DMS 273 (cell line): ENCODE data around the gene TTC23.
"Not testable (repeated sequence)": the region's sequence is repeated elsewhere in the genome, so short reads cannot be mapped to it uniquely, and the experiment has no call there.

Source experiments
- DNase-seq: peaks from one replicate; lab custom pipeline; 2025; ENCODE audit not compliant: unreplicated experiment; lab: John Stamatoyannopoulos, UW

TTC23 gene

GRCh38 chr15:99250001-99250400 lies 620 bp upstream of the TTC23 start:
- no peak for DNase-seq

- no peak for DNase-seq
These were observed 1.2 kb downstream of the TTC23 start for GRCh38 chr15:99248000-99248715.

- DNase-seq, result no peak
These were observed 2.3 kb downstream of the TTC23 start for GRCh38 chr15:99247062-99247461.

- no peak for DNase-seq
These were observed 5.1 kb downstream of the TTC23 start for GRCh38 chr15:99244306-99244705.

GRCh38 chr15:99241752-99242151 lies 7.6 kb downstream of the TTC23 start:
- DNase-seq, result no peak

- no peak for DNase-seq
These were observed 9.7 kb downstream of the TTC23 start for GRCh38 chr15:99239545-99240198.

- DNase-seq, result no peak
These were observed 10.5 kb downstream of the TTC23 start for GRCh38 chr15:99238849-99239248.

GRCh38 chr15:99234160-99234559 lies 15.2 kb downstream of the TTC23 start:
- DNase-seq, result not testable (repeated sequence)

GRCh38 chr15:99232740-99233139 lies 16.6 kb downstream of the TTC23 start:
- no peak for DNase-seq

GRCh38 chr15:99230867-99231266 lies 18.5 kb downstream of the TTC23 start:
- DNase-seq, result no peak

GRCh38 chr15:99228120-99228770 lies 21.1 kb downstream of the TTC23 start:
- DNase-seq, result no peak

- DNase-seq, result no peak
These were observed 22.6 kb downstream of the TTC23 start for GRCh38 chr15:99226802-99227201.

- DNase-seq, result no peak
These were observed 24.8 kb downstream of the TTC23 start for GRCh38 chr15:99224372-99225214.

- DNase-seq, result peak; percentile 73
These were observed 36.1 kb downstream of the TTC23 start for GRCh38 chr15:99213187-99213811.

- no peak for DNase-seq
These were observed 37.0 kb downstream of the TTC23 start for GRCh38 chr15:99212406-99212805.

GRCh38 chr15:99211926-99212325 lies 37.5 kb downstream of the TTC23 start:
- DNase-seq, result no peak

GRCh38 chr15:99210334-99210733 lies 39.0 kb downstream of the TTC23 start:
- no peak for DNase-seq

- no peak for DNase-seq
These were observed 40.1 kb downstream of the TTC23 start for GRCh38 chr15:99209326-99209725.

GRCh38 chr15:99207672-99208071 lies 41.7 kb downstream of the TTC23 start:
- no peak for DNase-seq

GRCh38 chr15:99202176-99202552 lies 47.2 kb downstream of the TTC23 start:
- no peak for DNase-seq
